ENCODE measurements around the gene NUTM1.
A peak's percentile ranks its signal among the peaks of the same experiment; 100 is the strongest.

NUTM1 gene, protein sequence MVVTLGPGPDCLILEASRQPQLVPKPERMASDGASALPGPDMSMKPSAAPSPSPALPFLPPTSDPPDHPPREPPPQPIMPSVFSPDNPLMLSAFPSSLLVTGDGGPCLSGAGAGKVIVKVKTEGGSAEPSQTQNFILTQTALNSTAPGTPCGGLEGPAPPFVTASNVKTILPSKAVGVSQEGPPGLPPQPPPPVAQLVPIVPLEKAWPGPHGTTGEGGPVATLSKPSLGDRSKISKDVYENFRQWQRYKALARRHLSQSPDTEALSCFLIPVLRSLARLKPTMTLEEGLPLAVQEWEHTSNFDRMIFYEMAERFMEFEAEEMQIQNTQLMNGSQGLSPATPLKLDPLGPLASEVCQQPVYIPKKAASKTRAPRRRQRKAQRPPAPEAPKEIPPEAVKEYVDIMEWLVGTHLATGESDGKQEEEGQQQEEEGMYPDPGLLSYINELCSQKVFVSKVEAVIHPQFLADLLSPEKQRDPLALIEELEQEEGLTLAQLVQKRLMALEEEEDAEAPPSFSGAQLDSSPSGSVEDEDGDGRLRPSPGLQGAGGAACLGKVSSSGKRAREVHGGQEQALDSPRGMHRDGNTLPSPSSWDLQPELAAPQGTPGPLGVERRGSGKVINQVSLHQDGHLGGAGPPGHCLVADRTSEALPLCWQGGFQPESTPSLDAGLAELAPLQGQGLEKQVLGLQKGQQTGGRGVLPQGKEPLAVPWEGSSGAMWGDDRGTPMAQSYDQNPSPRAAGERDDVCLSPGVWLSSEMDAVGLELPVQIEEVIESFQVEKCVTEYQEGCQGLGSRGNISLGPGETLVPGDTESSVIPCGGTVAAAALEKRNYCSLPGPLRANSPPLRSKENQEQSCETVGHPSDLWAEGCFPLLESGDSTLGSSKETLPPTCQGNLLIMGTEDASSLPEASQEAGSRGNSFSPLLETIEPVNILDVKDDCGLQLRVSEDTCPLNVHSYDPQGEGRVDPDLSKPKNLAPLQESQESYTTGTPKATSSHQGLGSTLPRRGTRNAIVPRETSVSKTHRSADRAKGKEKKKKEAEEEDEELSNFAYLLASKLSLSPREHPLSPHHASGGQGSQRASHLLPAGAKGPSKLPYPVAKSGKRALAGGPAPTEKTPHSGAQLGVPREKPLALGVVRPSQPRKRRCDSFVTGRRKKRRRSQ

DNA sequence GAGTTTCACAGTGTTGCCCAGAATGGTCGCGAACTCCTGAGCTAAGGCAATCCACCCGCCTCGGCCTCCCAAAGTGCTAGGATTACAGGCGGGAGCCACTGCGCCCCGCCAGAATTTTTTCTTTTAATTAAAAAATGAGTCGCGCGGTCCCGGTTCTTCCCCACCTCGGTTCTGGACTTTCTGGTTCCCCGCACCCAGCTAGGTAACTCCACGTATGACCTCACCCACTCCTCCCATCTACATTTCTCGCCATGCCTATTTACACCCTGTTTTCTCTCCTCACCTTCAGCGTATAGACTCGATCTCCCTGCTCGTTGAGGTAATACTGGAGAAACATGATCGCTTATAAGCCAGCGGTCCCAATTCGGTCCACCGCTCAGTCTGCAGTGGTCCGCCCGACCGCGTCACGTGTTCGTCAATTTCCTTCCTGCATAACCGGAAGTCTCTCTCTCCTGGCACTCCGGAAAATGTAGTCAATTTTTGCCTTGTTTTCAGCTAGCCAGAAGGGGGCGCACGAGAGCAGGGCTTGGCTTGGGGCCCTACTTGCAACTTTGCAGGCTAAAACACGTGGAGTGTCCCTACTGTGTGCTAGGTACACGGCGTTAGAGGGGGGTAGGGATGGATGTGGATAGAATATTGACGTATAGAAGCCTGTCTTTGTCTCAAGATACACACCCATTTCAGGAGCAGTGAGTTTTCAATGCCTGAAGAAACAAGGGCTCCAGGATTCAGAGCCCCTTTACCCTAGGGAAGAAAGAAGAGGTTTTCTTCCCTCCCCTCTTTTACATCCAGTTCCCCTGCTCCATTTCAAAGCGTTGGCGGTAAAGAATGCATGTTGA lies at the start of gene NUTM1, which contains the start of gene NOP10:
Gene NUTM1 (plus strand): TSS at position 579 of the 839 bp plus-strand sequence. CDS start 382 bp downstream, outside the sequence.
Gene NOP10 (minus strand): TSS at position 400 of the 839 bp plus-strand sequence. CDS start 63 bp downstream, at position 337.
- DNase-seq (ENCODE audit: low read depth in 2 of 2, low spot score in 1 of 2): peak; percentile 89 to 91

DNA sequence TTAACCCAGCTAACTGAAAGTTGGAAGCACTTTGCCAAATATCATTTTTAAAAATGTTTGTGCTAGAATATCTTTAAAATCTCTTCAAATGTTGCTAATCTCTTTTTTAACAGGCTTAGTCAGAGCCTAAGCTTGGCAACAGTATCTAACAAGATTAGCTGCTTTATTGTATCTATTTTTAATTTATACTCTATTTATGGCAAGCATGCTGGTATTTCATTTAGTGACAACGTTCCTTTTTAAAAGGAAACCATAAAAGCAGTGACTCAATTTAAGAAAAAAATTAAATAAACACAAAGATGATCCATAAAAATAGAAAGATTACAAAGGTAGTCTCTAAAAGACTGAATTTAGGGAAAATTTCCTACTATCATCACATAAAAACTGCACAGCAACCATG lies 46.1 kb upstream of the NUTM1 start:
- no peak for DNase-seq (ENCODE audit: low read depth in 2 of 2, low spot score in 1 of 2)

DNA sequence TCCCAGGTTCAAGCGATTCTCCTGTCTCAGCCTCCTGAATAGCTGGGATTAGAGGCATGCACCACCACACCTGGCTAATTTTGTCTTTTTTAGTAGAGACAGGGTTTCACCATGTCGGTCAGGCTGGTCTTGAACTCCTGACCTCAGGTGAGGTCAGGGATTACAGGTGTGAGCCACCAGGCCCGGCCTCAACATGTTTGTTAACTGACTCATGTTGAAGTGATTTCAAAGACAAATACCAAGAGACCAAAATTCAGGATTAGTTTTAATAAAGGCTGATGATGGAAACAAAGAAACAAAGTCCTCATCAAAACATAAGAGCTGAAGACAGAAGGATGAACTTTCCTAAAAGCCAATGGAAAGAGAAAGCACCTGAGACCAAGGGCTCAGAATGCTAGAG lies 42.1 kb upstream of the NUTM1 start:
- DNase-seq (ENCODE audit: low read depth in 2 of 2, low spot score in 1 of 2): no peak

DNA sequence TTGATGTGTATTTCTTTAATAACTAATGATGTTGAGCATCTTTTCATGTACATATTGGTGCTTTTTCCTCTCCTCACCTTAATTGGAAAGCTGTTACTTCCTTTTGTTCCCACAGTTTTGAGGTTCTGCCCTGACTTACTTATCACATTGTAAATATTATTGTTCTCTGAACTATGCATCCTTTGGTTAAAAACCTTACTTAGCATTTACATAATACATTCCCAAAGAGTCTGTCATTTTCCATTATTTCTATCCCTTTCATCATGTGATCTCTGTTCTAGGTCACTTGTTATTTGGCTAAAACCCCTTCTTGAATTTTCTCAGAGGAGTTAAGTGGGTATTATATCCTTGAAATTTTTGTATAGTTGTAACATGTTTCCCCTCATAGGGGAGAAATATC lies 38.5 kb upstream of the NUTM1 start:
- no peak for DNase-seq (ENCODE audit: low read depth in 2 of 2, low spot score in 1 of 2)

DNA sequence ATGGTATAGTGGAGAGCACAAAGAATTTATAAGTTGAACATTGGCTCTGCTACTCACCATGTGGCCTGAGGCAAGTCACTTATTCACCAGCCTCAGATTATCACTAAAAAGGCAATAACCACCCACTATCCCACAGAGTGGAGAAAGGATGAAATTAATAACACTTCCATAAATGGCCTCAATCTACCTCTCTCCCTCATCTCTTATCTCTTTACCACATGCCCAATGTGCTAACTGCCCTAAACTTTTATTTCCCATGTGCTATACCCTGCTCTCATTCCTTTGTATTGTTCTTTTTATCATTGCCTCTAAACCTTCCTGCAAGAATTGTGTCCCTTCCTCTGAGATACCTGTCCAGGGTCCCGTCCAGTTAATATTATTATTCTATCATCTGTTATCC lies 31.6 kb upstream of the NUTM1 start:
- no peak for DNase-seq (ENCODE audit: low read depth in 2 of 2, low spot score in 1 of 2)

DNA sequence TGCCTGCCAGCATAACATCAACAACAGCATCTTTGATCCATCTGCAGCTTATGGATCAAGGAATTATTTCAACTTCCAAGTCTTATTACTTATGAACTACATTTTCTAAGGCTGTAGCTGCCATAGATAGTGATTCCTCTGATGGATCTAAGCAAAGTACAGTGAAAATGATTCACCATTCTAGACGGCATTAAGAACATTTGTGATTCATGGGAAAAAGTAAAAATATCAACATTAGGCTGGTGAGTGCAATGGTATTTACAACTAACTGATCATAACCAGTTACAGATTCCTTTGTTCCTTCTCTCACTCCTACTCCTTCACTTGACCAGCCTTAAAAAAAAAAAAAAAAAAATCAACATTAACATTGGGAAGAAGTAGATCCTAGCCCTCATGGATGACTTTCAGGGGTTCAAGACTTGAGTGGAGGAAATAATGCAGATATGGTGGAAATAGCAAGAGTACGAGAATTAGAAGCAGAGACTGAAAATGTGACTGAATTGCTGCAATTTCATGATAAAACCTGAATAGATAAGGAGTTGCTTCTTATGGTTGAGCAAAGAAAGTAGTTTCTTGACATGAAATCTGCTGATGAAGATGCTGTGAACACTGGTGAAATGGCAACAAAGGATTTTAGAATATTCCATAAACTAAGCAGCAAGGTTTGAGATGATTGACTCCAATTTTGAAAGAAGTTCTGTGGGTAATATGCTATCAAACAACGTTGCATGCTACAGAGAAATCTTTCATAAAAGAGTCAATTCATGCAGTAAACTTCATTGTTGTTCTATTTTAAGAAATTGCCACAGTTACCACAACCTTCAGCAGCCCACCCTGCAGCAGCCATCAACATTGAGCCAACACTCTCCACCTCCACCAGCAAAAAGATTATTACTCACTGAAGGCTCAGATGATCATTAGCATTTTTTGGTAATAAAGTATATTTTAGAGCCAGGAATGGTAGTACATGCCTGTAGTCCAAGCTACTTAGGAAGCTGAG lies 28.3 kb upstream of the NUTM1 start:
- DNase-seq (ENCODE audit: low read depth in 2 of 2, low spot score in 1 of 2): no peak

DNA sequence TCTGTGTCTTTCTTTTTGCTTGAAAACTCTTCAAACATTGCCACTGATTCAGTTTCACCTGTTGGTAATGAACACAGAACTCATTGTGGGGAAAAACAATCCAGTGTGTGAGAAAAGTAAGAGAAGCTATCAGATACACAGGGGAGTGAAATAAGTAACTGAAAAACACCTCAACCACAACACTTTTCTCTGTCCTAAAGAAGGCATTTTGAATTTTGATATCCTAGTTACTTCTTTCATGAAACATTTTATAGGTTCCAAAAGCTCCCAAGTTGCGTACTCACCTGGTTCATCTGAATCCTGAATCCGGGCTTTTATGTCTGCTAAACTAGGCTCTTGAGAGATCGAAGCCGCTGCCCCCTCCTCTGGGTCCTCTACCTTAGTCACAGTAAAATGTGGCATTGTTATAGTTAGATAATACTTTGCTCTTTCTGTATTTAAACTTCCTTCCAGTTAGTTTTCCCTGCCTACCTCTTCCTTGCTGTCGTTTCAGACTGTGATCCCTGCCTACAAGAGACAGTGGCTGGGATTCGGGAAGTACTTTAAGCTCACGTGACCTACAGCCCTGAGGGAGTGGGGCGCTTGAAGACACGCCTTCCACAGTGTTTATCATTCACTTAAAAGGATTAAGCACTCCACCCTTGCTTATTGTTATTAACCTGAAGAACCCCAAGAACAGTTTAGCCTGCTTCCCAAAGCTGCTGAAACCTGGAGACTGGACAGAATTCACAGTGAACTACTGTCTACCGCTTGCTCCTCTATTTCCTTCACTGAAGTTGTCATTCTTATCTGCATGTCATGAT lies 24.6 kb upstream of the NUTM1 start:
- DNase-seq (ENCODE audit: low read depth in 2 of 2, low spot score in 1 of 2): no peak

DNA sequence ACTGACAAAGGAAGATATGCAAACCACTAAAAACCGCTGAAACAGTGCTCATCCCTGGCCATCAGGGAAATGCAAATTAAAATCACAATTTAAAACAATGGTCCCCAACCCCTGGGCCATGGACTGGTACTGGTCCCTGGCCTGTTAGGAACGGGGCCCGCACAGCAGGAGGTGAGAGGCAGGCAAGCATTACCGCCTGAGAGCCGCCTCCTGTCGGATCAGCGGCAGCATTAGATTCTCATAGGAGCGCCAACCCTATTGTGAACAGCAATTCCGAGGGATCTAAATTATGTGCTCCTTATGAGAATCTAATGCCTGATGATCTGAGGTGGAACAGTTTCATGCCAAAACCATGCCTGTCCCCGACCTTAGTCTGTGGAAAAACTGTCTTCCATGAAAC lies 19.9 kb upstream of the NUTM1 start:
- no peak for DNase-seq (ENCODE audit: low read depth in 2 of 2, low spot score in 1 of 2)

DNA sequence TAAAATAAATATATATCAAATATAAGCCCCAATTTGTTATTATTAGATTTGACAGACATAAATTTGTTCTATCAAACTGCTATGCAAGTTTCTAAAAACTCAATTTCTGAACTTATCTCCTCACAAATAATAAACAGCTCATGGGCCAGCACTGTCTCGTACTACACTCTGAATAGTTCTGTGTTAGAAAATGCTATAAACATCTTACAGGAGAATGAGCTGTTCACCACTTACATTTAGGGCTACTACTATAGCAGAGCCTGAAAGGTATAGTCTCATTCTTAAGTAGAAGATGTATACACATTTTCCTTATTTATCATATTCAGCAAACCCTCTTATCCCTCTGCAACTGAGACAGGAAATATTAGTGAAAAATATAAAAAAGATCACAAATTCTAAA lies 18.2 kb upstream of the NUTM1 start:
- no peak for DNase-seq (ENCODE audit: low read depth in 2 of 2, low spot score in 1 of 2)

DNA sequence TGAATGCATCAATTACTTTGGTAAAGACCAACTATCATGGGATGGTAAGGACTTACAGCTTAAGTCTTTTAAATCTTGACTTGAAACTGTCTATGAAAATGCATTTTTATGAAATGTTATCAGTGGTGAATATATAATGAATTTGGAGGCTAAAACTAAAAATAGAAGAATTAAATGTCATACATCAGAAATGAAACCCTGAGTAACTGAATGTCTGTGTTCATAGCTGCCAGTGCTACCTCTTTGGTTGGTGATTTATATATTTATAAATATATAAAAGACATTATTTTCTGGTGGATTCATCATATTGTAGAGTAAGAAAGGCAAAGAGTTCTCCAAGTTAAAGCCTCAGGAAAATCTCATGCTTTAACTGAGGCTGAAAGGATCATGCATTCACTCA lies 17.7 kb upstream of the NUTM1 start:
- DNase-seq (ENCODE audit: low read depth in 2 of 2, low spot score in 1 of 2): no peak

DNA sequence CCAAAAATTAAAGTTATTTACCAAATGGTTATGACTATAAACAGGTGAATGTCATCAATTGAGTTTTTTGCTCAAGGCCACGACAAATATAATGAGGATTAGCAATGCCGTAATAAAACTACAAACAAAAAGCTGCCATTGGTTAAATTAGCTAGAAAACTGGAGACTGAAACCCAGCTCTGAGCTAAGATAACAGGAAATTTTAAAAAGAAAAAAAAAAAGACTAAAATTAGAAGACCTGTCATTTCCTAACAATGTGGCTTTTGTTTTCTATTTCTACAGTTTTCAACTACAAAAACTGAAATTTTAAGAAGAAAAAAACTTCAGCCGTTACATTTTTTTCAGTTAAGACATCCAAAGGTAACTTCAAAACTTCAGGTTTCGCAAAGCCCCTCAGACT lies 15.2 kb upstream of the NUTM1 start:
- DNase-seq (ENCODE audit: low read depth in 2 of 2, low spot score in 1 of 2): no peak

DNA sequence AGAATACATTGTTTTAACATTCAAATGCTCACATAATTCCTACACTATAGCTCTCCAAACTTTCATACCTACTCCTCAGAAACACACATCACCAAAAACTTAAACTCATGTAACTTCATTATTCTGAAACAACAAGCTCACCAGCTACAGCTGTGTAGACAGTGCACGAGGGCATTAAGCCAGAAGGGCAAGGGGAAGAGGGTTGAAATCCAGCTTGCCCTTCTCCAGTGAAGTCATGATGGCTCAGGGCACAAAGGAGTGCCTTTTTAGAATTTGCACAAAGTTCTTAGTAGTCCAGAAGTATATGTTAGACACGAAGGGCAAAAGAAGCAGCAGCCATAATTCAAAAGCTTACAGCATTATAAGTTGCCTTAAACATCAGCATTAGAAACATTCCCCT lies 14.1 kb upstream of the NUTM1 start:
- DNase-seq (ENCODE audit: low read depth in 2 of 2, low spot score in 1 of 2): no peak

DNA sequence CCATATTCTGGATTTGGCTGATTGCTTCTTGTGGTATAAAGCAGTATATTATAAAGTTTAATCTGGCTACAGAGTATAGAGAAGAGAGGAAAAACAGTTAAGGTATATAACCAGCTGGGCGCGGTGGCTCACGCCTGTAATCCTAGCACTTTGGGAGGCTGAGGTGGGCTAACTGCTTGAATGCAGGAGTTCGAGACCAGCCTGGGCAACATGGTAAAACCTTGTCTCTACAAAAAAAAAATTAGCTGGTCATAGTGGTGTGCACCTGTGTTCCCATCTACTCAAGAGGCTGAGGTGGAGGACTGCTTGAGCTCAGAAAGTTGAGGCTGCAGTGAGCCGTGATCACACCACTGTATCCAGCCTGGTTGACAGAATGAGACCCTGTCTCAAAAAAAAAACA lies 12.8 kb upstream of the NUTM1 start:
- DNase-seq (ENCODE audit: low read depth in 2 of 2, low spot score in 1 of 2): no peak

DNA sequence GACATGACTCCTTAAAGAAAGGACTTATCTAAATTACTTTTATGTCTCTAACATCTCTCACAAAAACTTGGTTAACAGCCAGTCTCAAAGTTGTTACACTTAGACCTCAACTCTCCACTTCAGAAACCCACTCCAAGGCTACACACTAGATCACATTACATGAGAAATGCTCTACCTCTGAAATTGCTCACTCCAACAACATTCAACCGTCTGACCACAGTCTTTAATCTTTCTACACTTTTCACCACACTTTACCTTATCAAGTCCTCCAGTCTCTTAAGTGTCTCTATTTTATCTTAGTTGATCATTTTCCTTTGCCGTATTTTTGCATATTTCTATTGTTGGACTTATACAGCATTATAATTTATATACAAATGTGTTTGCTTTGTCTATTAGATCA lies 11.3 kb upstream of the NUTM1 start:
- no peak for DNase-seq (ENCODE audit: low read depth in 2 of 2, low spot score in 1 of 2)

DNA sequence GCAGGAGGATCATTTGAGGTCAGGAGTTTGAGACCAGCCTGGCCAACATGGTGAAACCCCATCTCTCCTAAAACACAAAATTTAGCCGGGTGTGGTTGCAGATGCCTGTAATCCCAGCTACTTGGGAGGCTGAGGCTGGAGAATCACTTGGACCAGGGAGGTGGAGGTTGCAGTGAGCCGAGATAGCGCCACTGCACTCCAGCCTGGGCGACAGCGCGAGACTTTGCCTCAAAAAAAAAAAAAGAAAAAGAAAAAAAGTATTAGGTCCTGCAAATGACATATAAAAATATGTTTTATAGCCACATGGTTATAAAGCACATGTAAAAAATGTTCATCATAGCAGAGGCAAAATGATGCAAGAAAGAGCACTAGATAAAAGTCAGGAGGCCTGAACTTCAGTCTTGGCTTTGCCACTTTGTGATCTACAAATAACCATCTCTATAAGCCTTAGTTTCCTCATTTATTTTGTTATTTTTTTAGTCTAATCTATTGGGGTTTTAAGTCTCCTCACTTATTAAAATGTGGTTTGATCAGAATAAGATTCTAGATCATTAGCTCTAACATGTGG lies 10.5 kb upstream of the NUTM1 start:
- DNase-seq (ENCODE audit: low read depth in 2 of 2, low spot score in 1 of 2): no peak

DNA sequence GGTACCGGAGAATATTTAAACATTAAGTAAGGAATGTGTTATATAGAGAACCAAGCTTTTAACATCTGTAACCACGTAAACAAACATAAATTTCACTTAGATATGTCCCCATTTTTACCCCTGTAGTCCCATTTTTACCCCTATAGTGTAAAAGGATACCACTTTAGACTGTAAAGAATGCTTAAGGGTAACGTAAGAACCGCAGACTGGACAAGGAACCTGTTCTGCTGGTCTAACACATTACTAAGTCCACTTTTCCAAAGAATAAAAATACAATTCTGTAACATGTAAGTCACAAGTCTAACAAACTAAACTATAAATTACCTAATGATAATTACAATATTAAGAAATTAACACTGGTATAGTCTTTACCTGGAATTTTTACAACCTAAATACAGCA lies 8.4 kb upstream of the NUTM1 start:
- no peak for DNase-seq (ENCODE audit: low read depth in 2 of 2, low spot score in 1 of 2)

DNA sequence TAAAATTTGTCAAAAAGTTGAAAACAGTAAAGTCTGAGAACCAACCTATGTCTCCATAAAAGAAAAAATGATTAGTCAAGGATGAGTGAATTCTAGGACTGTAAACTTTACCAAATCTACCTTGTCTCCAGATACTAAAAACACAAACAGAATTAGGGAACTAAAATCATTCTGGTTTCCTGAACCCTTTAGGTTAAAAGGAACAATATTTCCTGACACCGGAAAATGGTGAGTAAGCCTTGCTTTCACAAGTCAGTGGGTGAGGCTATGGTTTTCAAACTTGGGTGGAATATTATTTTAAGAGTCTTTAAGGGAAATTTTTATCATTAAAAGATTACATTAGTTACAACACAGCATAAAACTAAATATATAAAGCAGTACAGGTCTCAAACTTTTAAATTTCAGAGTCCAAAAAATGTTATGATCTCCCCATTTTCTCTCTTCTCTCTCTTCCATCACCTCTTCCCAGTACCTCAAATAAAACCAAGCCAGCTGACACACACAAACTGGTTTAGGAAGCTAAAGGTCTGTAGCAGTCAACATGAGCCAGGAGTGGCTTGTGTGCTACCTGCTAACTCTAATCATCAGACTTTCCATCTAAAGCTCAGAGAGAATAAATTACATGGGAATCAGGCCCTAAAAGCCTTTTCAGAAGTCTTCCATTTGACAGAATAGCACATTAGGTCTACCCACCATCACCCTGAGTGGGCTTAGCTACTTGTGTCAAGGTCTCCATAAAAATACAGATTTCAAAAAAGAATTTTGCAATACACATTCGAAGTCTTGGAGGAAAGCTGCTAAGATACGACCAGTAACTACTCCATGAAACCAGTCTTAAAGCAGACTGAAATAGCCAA lies 7.7 kb upstream of the NUTM1 start:
- DNase-seq (ENCODE audit: low read depth in 2 of 2, low spot score in 1 of 2): no peak

Data from stimulated activated CD8-positive, alpha-beta memory T cell treated with anti-CD3 and anti-CD28 coated beads, Interleukin-4, amount 100 ng/mL, for 1 hour (primary cell).